COLO668 (cell line): Measurements from ENCODE around the gene KLRG1.

ENCODE experiments used
- DNase-seq: peaks from one replicate; lab custom pipeline; 2025; ENCODE audit not compliant: unreplicated experiment; lab: John Stamatoyannopoulos, UW

KLRG1 gene

GRCh38 chr12:8985213-8985754, 4.1 kb upstream of the KLRG1 start:
- DNase-seq: no peak

- no peak for DNase-seq
Observed at GRCh38 chr12:8987163-8987562, 2.2 kb upstream of the KLRG1 start.

GRCh38 chr12:8987685-8988084, 1.7 kb upstream of the KLRG1 start:
- no peak for DNase-seq

- no peak for DNase-seq
Observed at GRCh38 chr12:8991371-8992345, 2.3 kb downstream of the KLRG1 start.

GRCh38 chr12:8993827-8994226, 4.5 kb downstream of the KLRG1 start:
- no peak for DNase-seq

- no peak for DNase-seq
Observed at GRCh38 chr12:8995021-8995775, 5.9 kb downstream of the KLRG1 start.

GRCh38 chr12:8996682-8997405, 7.5 kb downstream of the KLRG1 start:
- no peak for DNase-seq

GRCh38 chr12:9001233-9001632, 11.9 kb downstream of the KLRG1 start:
- no peak for DNase-seq

GRCh38 chr12:9002335-9002734, 13.0 kb downstream of the KLRG1 start:
- DNase-seq: no peak

- DNase-seq: no peak
Observed at GRCh38 chr12:9022592-9022991, 33.2 kb downstream of the KLRG1 start.

GRCh38 chr12:9024512-9024911, 35.2 kb downstream of the KLRG1 start:
- no peak for DNase-seq

GRCh38 chr12:9027161-9028059, 38.1 kb downstream of the KLRG1 start:
- DNase-seq: no peak

- DNase-seq: no peak
Observed at GRCh38 chr12:9030776-9031175, 41.4 kb downstream of the KLRG1 start.

GRCh38 chr12:9032202-9032964, 43.0 kb downstream of the KLRG1 start:
- DNase-seq: no peak

GRCh38 chr12:9033265-9033887, 44.0 kb downstream of the KLRG1 start:
- no peak for DNase-seq

- DNase-seq: no peak
Observed at GRCh38 chr12:9034095-9034494, 44.7 kb downstream of the KLRG1 start.

- no peak for DNase-seq
Observed at GRCh38 chr12:9036227-9036626, 46.9 kb downstream of the KLRG1 start.

GRCh38 chr12:9037431-9037830, 48.1 kb downstream of the KLRG1 start:
- no peak for DNase-seq

GRCh38 chr12:9039397-9039977, 50.1 kb downstream of the KLRG1 start:
- DNase-seq: no peak
